WERI-Rb-1 (cell line): Measurements from ENCODE around the gene NRP2.

Experiments used
- DNase-seq: peaks from one replicate; pipeline ENCODE4 v3.0.0-alpha.2; 2020
- H3K27ac ChIP-seq: fragments of 250-450 bp; sonication (Bioruptor Pico); 2 replicates; pipeline ENCODE4 v1.5.1; 2020; ENCODE audit warnings: mild to moderate bottlenecking, moderate library complexity
- H3K27me3 ChIP-seq: fragments of 250-450 bp; sonication (Bioruptor Pico); 2 replicates; pipeline ENCODE4 v1.5.1; 2021; ENCODE audit warnings: mild to moderate bottlenecking, low read depth, moderate library complexity; ENCODE audit not compliant: insufficient read depth, severe bottlenecking
- H3K36me3 ChIP-seq: fragments of 250-450 bp; sonication (Bioruptor Pico); 2 replicates; pipeline ENCODE4 v1.5.1; 2020; ENCODE audit warnings: mild to moderate bottlenecking, moderate library complexity
- H3K4me3 ChIP-seq: 2 replicates; pipeline ENCODE4 v1.5.1; 2011; ENCODE audit warnings: low read depth, mild to moderate bottlenecking, control low read depth, low read length
- H3K9me3 ChIP-seq: fragments of 250-450 bp; sonication (Bioruptor Pico); 2 replicates; pipeline ENCODE4 v1.5.1; 2021; ENCODE audit warnings: mild to moderate bottlenecking, moderate library complexity; ENCODE audit not compliant: severe bottlenecking
- TF ChIP-seq, protein P1 (sequence below): IDR thresholded peaks from 2 replicates; pipeline ENCODE4 v1.5.1; 2011; ENCODE audit warnings: low read depth, mild to moderate bottlenecking, control low read depth, inconsistent platforms, low read length

Gene NRP2

DNA sequence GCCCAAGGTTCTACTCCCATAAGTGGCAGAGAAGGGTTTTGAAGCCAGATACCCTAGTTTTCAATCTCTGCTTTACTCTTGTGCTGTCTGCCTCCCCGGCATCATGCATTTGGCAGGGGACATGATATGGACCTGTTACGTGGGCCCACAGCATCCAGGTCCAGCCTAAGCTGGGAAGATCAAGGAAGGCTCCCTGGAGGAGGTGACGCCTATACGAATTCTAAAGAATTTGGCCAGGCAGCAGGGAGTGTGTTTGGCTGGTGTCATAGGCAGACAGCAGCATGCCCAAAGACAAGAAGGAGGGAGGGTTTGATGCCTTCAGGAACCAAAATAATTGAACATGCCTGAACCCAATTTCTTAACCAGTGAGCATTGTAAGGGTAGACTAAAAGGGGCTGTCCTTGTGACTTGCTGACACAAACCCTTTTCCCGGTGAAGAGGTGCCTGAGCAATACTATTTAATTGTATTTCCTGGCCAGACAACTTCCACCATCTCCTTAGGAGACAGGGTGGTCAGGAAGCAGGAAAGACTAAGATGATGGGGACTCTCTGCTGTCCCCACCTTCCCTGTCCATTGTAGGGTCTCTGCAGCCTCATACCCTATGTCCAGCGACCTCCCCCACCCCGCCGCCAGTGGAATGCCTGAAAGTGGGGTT, 21.3 kb downstream of the NRP2 start:
- TF ChIP-seq, protein P1, sequence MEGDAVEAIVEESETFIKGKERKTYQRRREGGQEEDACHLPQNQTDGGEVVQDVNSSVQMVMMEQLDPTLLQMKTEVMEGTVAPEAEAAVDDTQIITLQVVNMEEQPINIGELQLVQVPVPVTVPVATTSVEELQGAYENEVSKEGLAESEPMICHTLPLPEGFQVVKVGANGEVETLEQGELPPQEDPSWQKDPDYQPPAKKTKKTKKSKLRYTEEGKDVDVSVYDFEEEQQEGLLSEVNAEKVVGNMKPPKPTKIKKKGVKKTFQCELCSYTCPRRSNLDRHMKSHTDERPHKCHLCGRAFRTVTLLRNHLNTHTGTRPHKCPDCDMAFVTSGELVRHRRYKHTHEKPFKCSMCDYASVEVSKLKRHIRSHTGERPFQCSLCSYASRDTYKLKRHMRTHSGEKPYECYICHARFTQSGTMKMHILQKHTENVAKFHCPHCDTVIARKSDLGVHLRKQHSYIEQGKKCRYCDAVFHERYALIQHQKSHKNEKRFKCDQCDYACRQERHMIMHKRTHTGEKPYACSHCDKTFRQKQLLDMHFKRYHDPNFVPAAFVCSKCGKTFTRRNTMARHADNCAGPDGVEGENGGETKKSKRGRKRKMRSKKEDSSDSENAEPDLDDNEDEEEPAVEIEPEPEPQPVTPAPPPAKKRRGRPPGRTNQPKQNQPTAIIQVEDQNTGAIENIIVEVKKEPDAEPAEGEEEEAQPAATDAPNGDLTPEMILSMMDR, result no peak
- no peak overlapping the region for H3K4me3 ChIP-seq
- no peak for DNase-seq
- H3K27ac ChIP-seq, result no peak overlapping the region
- H3K9me3 ChIP-seq, result no peaks in the 10 kb centered on the region
- no peaks in the 10 kb centered on the region for H3K27me3 ChIP-seq
- H3K36me3 ChIP-seq, result peaks cover 2% of the 10 kb centered on the region; the same call in 1 of the 2 replicates

DNA sequence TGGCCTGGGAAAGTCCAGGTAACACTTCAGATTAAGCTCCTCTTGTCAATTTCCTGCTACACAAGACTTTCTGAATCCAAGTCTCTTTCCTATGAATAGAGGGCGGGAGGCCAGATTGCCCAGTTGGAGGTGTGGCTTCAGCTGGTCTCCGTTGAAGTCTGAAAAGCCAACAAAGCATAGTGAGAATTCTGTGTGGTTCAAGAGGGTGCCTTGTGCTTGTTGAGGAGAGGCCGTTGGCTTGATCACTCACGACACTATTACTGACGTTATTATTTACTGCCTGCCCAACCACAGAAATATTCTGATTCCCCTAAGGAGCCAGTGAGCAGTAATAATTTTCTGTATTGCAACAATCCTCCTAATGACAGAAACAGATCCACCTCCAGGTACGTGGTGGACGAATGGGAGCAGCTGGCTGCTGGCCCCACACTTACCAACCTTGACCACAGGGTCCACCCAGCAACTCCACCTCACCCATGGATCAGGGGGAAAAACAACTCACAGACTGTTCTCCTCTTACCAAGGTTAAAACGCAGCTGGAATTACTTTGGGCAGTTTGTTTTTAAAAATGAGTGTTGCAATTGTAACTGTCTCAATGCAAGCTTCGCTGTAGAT, 21.9 kb downstream of the NRP2 start:
- TF ChIP-seq, protein P1, result no peak
- no peak overlapping the region for H3K4me3 ChIP-seq
- no peak for DNase-seq
- no peaks in the 10 kb centered on the region; the same call in 1 of the 2 replicates for H3K36me3 ChIP-seq
- H3K27ac ChIP-seq, result no peak overlapping the region
- H3K27me3 ChIP-seq, result no peaks in the 10 kb centered on the region
- H3K9me3 ChIP-seq, result no peaks in the 10 kb centered on the region

GRCh38 chr2:205705511-205706349, 23.4 kb downstream of the NRP2 start:
- H3K27me3 ChIP-seq, result no peaks in the 10 kb centered on the region
- no peaks in the 10 kb centered on the region; the same call in 1 of the 2 replicates for H3K36me3 ChIP-seq
- no peak for DNase-seq
- TF ChIP-seq, protein P1, result no peak
- no peaks in the 10 kb centered on the region for H3K9me3 ChIP-seq
- H3K4me3 ChIP-seq, result no peak overlapping the region
- H3K27ac ChIP-seq, result no peak overlapping the region

- H3K9me3 ChIP-seq, result no peaks in the 10 kb centered on the region
- no peak overlapping the region for H3K27ac ChIP-seq
- H3K36me3 ChIP-seq, result no peaks in the 10 kb centered on the region; the same call in 1 of the 2 replicates
- no peak for DNase-seq
- TF ChIP-seq, protein P1, result no peak
- no peak overlapping the region for H3K4me3 ChIP-seq
- no peaks in the 10 kb centered on the region for H3K27me3 ChIP-seq
Observed at GRCh38 chr2:205706769-205707381, 24.6 kb downstream of the NRP2 start.

- no peaks in the 10 kb centered on the region for H3K9me3 ChIP-seq
- TF ChIP-seq, protein P1, result no peak
- no peak for DNase-seq
- H3K27ac ChIP-seq, result no peak overlapping the region
- H3K4me3 ChIP-seq, result no peak overlapping the region
- no peaks in the 10 kb centered on the region for H3K27me3 ChIP-seq
- H3K36me3 ChIP-seq, result no peaks in the 10 kb centered on the region; the same call in 1 of the 2 replicates
Observed at GRCh38 chr2:205708231-205708631, 25.9 kb downstream of the NRP2 start.
